ENCODE measurements around the gene LIPI.

LIPI gene

GRCh38 chr21:14084701-14085100, 126.1 kb downstream of the LIPI start:
- H3K79me2 ChIP-seq (ENCODE audit: insufficient read depth, low read length): no peaks in the 10 kb centered on the region
- no peak overlapping the region for H2AFZ ChIP-seq (ENCODE audit: low read length)
- no peaks in the 10 kb centered on the region for H3K9me3 ChIP-seq (ENCODE audit: low read length)
- H3K9ac ChIP-seq (ENCODE audit: low read length): no peak overlapping the region
- no peak overlapping the region for H3K4me3 ChIP-seq (ENCODE audit: low read depth, low read length, poor library complexity, severe bottlenecking)
- no peaks in the 10 kb centered on the region for H3K27me3 ChIP-seq (ENCODE audit: insufficient read depth, low read length)
- no peak for TF ChIP-seq EZH2 (IDR thresholded peaks at IDR 0.05; ENCODE audit: borderline replicate concordance, low read length)
- TF ChIP-seq, protein P1, sequence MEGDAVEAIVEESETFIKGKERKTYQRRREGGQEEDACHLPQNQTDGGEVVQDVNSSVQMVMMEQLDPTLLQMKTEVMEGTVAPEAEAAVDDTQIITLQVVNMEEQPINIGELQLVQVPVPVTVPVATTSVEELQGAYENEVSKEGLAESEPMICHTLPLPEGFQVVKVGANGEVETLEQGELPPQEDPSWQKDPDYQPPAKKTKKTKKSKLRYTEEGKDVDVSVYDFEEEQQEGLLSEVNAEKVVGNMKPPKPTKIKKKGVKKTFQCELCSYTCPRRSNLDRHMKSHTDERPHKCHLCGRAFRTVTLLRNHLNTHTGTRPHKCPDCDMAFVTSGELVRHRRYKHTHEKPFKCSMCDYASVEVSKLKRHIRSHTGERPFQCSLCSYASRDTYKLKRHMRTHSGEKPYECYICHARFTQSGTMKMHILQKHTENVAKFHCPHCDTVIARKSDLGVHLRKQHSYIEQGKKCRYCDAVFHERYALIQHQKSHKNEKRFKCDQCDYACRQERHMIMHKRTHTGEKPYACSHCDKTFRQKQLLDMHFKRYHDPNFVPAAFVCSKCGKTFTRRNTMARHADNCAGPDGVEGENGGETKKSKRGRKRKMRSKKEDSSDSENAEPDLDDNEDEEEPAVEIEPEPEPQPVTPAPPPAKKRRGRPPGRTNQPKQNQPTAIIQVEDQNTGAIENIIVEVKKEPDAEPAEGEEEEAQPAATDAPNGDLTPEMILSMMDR (IDR thresholded peaks at IDR 0.05; ENCODE audit: low read length): no peak
- no peaks in the 10 kb centered on the region for H3K9me2 ChIP-seq (ENCODE audit: low read depth, low read length)
- H3K4me1 ChIP-seq (ENCODE audit: insufficient read depth, low read length, severe bottlenecking): no peaks in the 10 kb centered on the region
- no peak overlapping the region for H3K4me2 ChIP-seq (ENCODE audit: low read length)
- H3K27ac ChIP-seq (ENCODE audit: low read depth, low read length, poor library complexity, severe bottlenecking): no peak overlapping the region
- H4K20me1 ChIP-seq (ENCODE audit: insufficient read depth, low read length): no peaks in the 10 kb centered on the region
- no peaks in the 10 kb centered on the region for H3F3A ChIP-seq (ENCODE audit: insufficient read depth, low read length)
- H3K36me3 ChIP-seq (ENCODE audit: insufficient read depth, low read length): no peaks in the 10 kb centered on the region

- Histone ChIP-seq H3K27ac (ENCODE audit: low read depth, low read length, poor library complexity, severe bottlenecking) (no peak overlapping the region), H3K4me2 (ENCODE audit: low read length) (no peak overlapping the region), H3K9me2 (ENCODE audit: low read depth, low read length) (no peaks in the 10 kb centered on the region), H3K9me3 (ENCODE audit: low read length) (no peaks in the 10 kb centered on the region), H3K27me3 (ENCODE audit: insufficient read depth, low read length) (no peaks in the 10 kb centered on the region), H3F3A (ENCODE audit: insufficient read depth, low read length) (no peaks in the 10 kb centered on the region), H3K4me3 (ENCODE audit: low read depth, low read length, poor library complexity, severe bottlenecking) (no peak overlapping the region), H3K79me2 (ENCODE audit: insufficient read depth, low read length) (no peaks in the 10 kb centered on the region), H4K20me1 (ENCODE audit: insufficient read depth, low read length) (no peaks in the 10 kb centered on the region), H2AFZ (ENCODE audit: low read length) (no peak overlapping the region), H3K4me1 (ENCODE audit: insufficient read depth, low read length, severe bottlenecking) (no peaks in the 10 kb centered on the region), H3K9ac (ENCODE audit: low read length) (no peak overlapping the region), H3K36me3 (ENCODE audit: insufficient read depth, low read length) (no peaks in the 10 kb centered on the region)
- no peak for TF ChIP-seq EZH2 (IDR thresholded peaks at IDR 0.05; ENCODE audit: borderline replicate concordance, low read length)
- TF ChIP-seq, protein P1 (IDR thresholded peaks at IDR 0.05; ENCODE audit: low read length): no peak
Observed at GRCh38 chr21:14084068-14084501, 126.7 kb downstream of the LIPI start.

GRCh38 chr21:14080764-14081096, 130.0 kb downstream of the LIPI start:
- H3K79me2 ChIP-seq (ENCODE audit: insufficient read depth, low read length): no peaks in the 10 kb centered on the region
- H3K4me3 ChIP-seq (ENCODE audit: low read depth, low read length, poor library complexity, severe bottlenecking): no peak overlapping the region
- no peak overlapping the region for H3K4me2 ChIP-seq (ENCODE audit: low read length)
- no peaks in the 10 kb centered on the region for H3K36me3 ChIP-seq (ENCODE audit: insufficient read depth, low read length)
- no peak overlapping the region for H3K27ac ChIP-seq (ENCODE audit: low read depth, low read length, poor library complexity, severe bottlenecking)
- no peaks in the 10 kb centered on the region for H3F3A ChIP-seq (ENCODE audit: insufficient read depth, low read length)
- H2AFZ ChIP-seq (ENCODE audit: low read length): no peak overlapping the region
- no peaks in the 10 kb centered on the region for H3K4me1 ChIP-seq (ENCODE audit: insufficient read depth, low read length, severe bottlenecking)
- no peaks in the 10 kb centered on the region for H3K27me3 ChIP-seq (ENCODE audit: insufficient read depth, low read length)
- no peak for TF ChIP-seq EZH2 (IDR thresholded peaks at IDR 0.05; ENCODE audit: borderline replicate concordance, low read length)
- TF ChIP-seq, protein P1 (IDR thresholded peaks at IDR 0.05; ENCODE audit: low read length): no peak
- no peaks in the 10 kb centered on the region for H3K9me3 ChIP-seq (ENCODE audit: low read length)
- H3K9me2 ChIP-seq (ENCODE audit: low read depth, low read length): no peaks in the 10 kb centered on the region
- H3K9ac ChIP-seq (ENCODE audit: low read length): no peak overlapping the region
- no peaks in the 10 kb centered on the region for H4K20me1 ChIP-seq (ENCODE audit: insufficient read depth, low read length)

Measured in OCI-LY1 (cell line).